Activated gamma-delta T cell treated with anti-CD3 and anti-CD28 coated beads, Interleukin-2, amount 50 U/mL, for 16 hours (primary cell): ENCODE data around the gene CYP3A7.
"Not testable (repeated sequence)": the region's sequence is repeated elsewhere in the genome, so short reads cannot be mapped to it uniquely, and the experiment has no call there.

Source experiments
- DNase-seq: peaks from one replicate; pipeline ENCODE4 v3.0.0-alpha.2; 2020; ENCODE audit warnings: low read depth

CYP3A7 gene

GRCh38 chr7:99734987-99735386, at the start of gene CYP3A7:
Gene CYP3A7 (minus strand): TSS chr7:99735196. CDS start chr7:99735093, 103 bp downstream.
- no peak for DNase-seq

GRCh38 chr7:99784007-99784406, 49.0 kb upstream of the CYP3A7 start, which contains the start of gene CYP3A4:
Gene CYP3A4 (minus strand): TSS chr7:99784184. CDS start chr7:99784081, 103 bp downstream.
- no peak for DNase-seq

GRCh38 chr7:99782012-99782953, 47.3 kb upstream of the CYP3A7 start:
- DNase-seq = no peak

- no peak for DNase-seq
Observed at GRCh38 chr7:99780588-99780987, 45.6 kb upstream of the CYP3A7 start.

- no peak for DNase-seq
Observed at GRCh38 chr7:99779949-99780348, 45.0 kb upstream of the CYP3A7 start.

- no peak for DNase-seq
Observed at GRCh38 chr7:99778880-99779279, 43.9 kb upstream of the CYP3A7 start.

- DNase-seq = not testable (repeated sequence)
Observed at GRCh38 chr7:99773395-99773794, 38.4 kb upstream of the CYP3A7 start.

- DNase-seq = no peak
Observed at GRCh38 chr7:99772565-99772964, 37.6 kb upstream of the CYP3A7 start.

GRCh38 chr7:99769494-99769893, 34.5 kb upstream of the CYP3A7 start:
- not testable (repeated sequence) for DNase-seq

GRCh38 chr7:99768471-99768870, 33.5 kb upstream of the CYP3A7 start:
- no peak for DNase-seq

- DNase-seq = no peak
Observed at GRCh38 chr7:99767662-99768061, 32.7 kb upstream of the CYP3A7 start.

GRCh38 chr7:99766484-99767099, 31.6 kb upstream of the CYP3A7 start:
- no peak for DNase-seq

GRCh38 chr7:99764478-99764877, 29.5 kb upstream of the CYP3A7 start:
- no peak for DNase-seq

- no peak for DNase-seq
Observed at GRCh38 chr7:99762680-99763327, 27.8 kb upstream of the CYP3A7 start.

GRCh38 chr7:99755085-99755484, 20.1 kb upstream of the CYP3A7 start:
- no peak for DNase-seq

GRCh38 chr7:99752356-99752755, 17.4 kb upstream of the CYP3A7 start:
- DNase-seq = no peak

- DNase-seq = not testable (repeated sequence)
Observed at GRCh38 chr7:99751322-99752052, 16.5 kb upstream of the CYP3A7 start.

GRCh38 chr7:99748846-99749579, 14.0 kb upstream of the CYP3A7 start:
- no peak for DNase-seq

- DNase-seq = not testable (repeated sequence)
Observed at GRCh38 chr7:99746915-99747314, 11.9 kb upstream of the CYP3A7 start.

- not testable (repeated sequence) for DNase-seq
Observed at GRCh38 chr7:99745395-99745794, 10.4 kb upstream of the CYP3A7 start.

- no peak for DNase-seq
Observed at GRCh38 chr7:99742737-99743394, 7.9 kb upstream of the CYP3A7 start.
